ENCODE data around the gene PRG3.

- TF ChIP-seq CTCF (IDR thresholded peaks at IDR 0.05) (no peak), POLR2A (IDR thresholded peaks at IDR 0.05) (no peak), POLR2AphosphoS5 (IDR thresholded peaks at IDR 0.05) (no peak)
These were observed 4.6 kb downstream of the PRG3 start for GRCh38 chr11:57376095-57377090.
